Measurements from ENCODE around the gene RGS7. TPM values are rescaled to one million over a fixed set of nuclear protein-coding genes. Genes with fewer than 3 reads are reported as not detected.
A peak's percentile ranks its signal among the peaks of the same experiment; 100 is the strongest.

Gene RGS7
- total RNA-seq, 1 donor from 2014 or later: not detected

DNA sequence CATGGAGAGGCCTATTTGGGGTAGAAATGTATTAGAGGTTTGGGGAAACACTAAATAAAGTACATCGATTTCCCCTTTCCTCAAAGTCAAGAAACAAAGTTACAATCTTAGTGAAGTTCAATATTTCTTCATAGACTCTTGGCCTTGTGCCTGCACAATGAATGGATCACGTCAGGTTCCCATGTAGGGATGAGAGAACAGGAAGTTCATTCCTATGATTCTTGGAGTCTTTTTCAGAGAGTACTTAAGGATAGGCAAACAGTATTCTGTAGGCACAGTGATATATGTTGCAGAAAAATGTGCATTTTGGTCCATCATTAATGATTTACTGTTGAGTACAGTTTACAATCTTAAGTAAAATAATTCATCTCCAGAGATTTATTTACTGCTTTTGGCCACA is 275.5 kb downstream of the RGS7 start:
- DNase-seq (ENCODE audit: low spot score): no peak

DNA sequence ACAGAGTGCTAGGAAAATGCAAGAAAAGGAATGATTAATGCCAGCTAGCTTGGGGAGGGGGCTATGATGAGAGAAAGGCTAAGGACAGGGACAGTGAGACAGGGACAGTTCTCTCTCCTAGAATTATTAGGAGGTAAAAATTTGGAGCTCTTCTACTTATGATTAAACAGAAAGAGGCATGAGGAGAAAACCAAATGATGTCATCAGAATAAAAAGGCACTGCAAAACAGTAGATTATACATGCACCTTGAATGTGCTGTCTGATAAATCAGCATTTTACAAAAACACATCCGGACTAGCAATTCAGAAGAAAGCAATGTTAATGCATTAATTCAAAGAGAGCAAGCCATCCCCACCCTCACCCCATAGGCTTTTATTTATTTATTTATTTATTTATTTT is 277.5 kb downstream of the RGS7 start:
- no peak for DNase-seq (ENCODE audit: low spot score)

DNA sequence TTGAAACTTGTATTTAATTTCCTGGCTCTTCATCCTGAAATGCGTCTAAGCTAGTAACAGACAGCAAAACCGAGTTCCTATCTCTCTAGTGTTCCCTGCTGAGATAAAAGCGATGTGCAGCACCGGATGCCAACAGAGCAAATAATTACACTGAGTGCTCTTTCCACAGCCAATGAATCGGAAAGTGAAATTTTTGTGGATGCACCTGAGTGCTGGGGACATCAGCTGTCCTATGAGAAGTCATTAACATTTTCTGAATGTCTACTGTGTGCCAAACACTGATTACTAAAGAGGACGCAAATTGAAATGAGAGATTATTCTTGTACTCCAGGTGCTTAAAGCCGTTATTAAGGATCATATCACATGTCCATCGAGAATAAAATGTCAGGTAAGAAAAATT is 278.0 kb downstream of the RGS7 start:
- no peak for DNase-seq (ENCODE audit: low spot score)

DNA sequence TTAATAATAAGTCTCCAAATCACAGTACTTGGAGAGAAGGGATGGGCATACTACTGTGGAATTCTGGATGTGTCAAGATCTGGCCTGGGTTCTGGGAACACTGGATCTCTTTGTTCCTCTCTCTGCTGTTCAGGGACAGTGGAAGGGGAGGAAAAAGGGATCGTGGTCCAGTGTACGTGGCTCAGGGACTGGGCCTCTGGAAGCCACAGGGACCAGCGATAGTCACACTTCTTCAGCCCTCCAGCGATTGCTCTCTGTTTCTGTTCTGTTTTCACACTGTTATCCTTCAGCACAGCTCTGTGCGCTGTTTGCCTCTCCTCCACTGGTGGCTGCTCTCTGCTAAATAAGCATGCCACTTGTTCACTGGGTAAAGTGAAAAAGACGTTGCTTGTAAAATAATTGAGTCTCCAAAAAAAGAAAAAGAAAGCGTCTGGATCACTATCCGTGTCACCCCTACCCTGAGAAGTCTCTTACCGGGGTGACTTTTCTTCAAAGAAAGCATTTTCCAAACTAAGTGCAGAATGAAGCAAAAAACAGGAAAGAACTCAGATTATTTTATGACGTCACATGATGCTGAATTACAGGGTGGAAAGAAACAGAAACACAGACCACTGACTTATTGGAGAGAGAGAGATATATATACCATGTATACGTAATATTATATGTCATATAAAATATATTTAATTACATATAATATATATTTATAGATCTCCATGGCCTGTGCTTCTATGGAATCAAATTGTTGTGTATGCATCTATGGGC is 279.4 kb downstream of the RGS7 start:
- DNase-seq (ENCODE audit: low spot score): no peak

DNA sequence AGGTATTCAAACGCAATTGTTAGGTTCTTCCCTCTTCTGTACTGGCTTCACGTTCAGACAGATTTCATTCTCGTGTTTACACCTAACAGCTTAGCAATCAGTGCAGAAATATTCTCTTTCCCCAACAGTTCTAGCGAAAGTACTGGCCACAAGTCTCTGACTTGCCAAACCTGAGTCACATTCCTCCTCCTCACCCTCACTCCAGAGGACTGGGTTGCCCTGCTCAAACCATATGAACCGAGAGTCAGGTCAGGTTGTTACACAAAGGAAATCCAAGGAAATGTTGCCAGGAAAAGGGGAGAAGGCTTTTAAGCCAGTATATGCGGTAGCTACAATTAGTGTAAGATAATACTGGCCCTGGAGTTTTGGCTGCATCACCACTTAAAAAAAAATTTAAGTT is 282.5 kb downstream of the RGS7 start:
- DNase-seq (ENCODE audit: low spot score): no peak

DNA sequence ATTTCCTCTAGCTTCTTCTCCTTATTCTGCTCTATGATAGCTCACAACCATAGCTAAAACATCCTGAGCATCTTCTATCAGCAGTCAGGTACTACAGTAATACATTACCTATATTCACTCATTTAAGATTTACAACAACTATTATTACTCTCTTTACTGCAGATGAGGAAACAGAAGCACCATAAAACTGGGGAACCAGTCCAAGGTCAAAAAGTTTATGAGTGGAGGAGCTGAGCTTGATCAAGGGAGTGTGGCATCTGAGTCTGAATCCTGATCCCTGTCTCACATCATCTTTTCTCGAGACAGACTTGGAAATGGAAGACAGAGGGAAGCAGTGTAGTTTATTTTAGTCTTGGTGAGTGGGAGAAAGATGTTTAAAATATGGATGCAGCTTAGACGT is 288.6 kb downstream of the RGS7 start:
- no peak for DNase-seq (ENCODE audit: low spot score)

DNA sequence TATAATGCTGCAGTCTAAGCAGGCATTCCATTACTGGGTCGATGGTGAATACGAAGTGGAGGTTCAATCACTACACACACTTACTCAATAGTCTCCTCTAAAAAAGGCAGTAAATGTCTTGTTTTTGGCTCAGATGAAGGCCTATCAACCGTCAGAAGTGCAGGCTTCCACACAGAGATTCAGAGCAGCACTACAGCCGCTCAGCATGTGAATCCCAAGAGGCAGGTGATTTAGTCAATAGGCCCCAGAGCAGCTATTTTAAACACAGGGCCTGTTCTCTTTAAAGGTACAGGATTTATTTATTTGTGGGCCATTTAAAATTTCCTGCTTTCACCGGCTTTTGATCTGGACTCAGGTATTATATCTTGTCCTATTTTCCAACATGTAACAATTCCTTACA is 293.7 kb downstream of the RGS7 start:
- DNase-seq (ENCODE audit: low spot score): no peak

DNA sequence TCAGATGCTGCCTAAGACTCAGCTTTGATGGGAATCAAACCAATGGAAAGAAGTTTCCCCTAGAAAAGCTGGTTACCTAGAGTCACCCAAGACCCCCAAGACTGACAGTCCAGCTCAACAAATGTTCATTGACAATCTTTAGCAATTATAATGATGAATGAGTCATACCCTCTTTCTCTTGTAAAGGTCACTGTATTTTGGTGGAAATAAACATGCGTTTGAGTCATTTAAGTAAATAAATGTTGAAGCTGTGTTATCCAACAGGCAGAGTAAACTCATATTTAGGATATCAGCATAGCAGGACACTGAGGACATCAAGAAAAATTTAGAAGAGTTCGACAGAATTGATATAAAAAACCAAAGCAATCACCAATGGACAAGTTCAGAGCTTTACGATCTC is 295.9 kb downstream of the RGS7 start:
- DNase-seq (ENCODE audit: low spot score): no peak

DNA sequence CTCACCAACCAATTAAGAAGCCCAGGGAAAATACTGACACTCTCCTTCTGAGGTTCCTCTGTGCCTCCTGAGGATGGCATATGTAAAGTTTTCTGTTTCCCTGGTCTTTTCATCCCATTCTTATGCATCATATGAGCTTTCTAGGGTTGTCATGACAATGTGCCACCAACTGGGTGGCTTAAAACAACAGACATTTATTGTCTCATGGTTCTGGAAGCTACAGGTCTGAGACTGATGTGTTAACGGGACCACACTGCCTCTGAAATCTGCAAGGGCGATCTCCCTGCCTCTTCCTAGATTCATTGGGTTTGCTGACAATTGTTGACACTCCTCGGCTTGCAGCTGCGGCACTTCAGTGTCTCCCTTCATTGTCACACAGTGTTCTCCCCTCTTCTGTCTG is 308.4 kb downstream of the RGS7 start:
- DNase-seq (ENCODE audit: low spot score): no peak

DNA sequence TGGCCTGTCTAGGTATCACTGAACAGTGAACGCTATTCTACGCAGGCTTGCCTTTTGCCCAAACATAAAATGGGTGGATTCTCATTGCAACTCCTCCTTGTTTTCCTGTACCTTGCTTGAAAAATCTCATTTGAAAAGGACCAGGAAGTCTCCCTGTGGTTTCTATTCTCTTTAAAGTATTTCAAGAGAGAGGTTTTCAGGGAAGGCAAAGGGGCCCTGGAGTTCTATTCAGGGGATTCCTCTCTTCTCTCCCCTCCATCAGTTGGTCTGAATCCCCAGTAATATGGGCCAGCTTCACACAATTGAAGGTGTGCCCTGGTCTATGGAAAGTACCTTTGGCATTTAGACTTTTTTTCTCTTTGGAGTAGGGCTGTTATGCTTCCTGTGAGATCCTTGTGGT is 311.3 kb downstream of the RGS7 start:
- no peak for DNase-seq (ENCODE audit: low spot score)

DNA sequence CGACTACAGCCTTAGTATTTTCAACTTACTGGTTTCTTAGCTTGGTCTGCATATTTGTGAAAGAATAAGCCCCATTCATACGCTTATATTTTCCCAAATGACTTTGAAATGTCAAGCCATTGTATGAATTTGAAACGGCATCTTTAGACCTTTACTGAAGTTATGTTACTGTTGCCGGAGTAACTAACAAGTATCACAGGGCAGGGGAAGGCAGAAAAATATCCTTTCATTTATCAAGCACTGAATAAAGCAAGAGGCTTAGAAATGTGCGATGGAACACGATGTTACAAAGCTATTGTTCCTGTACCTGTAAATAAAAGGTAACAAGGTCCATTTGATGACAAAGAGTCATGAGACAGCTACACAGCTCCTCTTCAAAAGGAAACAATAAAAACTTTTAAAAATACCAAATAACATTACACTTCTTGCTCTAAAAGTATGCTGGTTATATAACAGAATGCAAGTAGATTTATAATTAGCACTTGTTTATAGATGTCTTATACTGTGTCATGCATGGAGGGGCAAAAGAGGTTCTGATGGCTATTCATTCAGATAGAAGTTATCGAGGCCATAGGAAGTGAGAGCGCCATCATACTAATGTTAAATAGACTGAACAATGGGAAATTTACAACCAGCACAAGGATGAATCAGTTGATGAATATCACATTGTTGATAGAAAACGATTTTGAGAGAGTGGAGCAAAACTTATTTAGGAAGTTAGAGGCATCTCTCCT is 322.6 kb downstream of the RGS7 start:
- DNase-seq (ENCODE audit: low spot score): no peak

DNA sequence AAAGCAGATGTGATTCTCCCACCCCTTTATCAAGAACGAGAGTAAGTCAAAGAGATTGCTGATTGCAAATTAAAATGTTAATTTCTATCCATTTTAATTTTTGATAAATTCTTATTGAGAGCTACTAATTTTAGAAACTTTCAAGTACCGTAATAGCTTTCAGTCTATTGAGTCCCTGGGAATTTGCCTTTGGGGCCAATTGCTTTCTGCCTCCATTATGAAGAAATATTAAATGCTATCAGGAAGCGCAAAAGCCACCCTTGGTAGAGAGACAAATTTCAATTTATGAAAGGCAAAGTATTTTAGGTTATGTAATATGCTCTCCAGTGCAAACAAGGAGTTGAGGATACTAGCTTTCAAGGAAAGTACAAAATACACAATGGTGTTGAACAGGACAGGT is 332.2 kb downstream of the RGS7 start:
- DNase-seq (ENCODE audit: low spot score): no peak

DNA sequence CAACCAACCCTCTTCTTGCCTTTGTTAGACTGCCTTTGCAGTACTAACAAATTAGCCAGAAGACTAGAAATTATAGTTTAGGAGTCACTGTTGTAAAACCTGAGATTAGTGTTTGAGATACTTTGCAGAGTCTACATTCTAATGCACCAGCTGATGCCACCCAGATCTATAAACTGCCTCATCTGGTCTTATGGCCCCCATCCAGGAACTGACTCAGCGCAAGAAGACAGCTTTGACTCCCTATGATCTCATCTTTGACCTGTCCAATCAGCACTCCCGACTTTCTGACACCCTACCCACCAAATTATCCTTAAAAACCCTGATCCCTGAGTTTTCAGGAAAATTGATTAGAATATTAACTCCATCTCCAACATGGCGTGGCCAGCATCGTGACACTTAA is 334.6 kb downstream of the RGS7 start:
- no peak for DNase-seq (ENCODE audit: low spot score)

DNA sequence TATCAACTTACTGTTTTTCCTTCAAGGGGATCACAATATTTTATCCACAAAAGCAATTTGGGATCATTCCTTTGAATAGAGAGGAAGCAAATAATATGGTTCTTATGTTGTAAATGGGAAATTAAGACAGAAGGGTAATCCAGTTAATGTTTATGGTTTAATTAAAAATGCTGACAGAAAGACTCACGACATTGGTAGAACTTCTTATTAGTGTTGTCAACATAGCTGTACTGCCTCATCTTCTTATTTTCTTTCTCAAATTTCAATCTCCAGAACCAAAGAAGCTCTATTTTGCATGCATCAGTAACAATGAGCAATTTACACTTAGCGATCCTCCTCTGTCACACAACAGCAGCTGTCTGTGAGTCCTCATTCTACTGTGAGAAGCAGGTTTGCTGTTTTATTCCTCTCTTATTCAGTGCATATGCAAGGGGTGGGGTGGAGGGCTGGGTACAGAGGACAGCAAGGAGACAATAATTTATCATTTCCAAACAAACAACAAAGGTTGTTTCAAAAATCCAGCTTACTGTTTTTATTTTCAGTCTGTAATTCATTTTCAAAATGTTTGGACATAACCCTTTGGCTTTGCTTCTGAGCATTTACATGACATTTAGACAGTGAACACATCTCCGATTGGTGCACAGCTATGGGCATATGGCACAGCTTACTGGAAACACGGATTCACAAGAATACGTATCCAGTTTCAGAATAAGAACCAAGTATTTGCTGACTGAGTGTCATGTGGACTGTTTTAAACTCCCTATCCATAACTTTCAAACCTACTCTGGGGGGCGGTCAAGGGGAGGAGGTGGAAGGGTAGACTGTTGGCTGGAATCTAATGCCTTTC is 335.9 kb downstream of the RGS7 start:
- DNase-seq (ENCODE audit: low spot score): no peak

DNA sequence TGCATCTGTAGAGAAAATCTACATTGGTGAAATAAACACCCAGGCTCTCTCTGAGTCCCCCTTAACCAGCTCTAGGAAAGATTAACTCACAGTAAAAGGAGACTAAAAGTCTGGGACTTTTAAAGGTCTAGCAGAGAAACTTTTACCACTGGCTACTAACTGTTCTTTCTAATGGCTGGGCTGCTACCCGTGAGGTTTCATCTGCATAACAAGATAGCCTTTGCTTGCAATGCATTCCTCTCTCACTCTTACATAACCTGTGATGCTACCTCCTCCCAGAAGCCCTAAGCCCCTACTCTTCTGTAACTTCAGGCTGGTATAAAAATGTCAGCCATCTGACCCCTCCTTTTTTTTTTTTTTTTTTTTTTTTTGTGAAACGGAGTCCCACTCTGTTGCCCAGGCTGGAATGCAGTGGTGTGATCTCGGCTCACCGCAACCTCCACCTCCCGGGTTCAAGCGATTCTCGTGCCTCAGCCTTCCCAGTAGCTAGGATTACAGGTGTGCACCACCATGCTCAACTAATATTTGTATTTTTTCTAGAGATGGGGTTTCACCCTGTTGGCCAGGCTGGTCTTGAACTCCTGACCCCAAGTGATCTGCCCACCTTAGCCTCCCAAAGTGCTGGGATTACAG is 344.2 kb downstream of the RGS7 start:
- DNase-seq (ENCODE audit: low spot score): no peak

DNA sequence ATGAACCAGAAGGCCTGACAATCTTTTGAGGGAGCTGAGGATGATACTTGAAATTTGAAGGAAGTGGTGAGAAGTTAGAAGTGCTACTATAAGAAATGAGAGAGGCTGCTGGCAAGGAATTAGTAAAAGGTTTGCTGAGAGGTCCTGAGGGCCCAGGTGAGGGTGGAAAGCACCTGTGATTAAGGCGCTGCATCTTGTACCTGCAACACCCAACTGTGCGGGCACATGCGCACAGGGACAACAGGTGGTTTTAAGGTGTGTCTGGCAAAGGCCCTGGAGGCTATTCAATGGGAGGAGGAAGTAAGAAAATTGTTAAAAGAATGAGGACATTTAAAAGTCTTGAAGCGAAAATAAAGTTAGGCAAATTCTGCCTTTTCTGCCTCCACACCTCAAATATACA is 349.3 kb downstream of the RGS7 start:
- DNase-seq (ENCODE audit: low spot score): no peak

DNA sequence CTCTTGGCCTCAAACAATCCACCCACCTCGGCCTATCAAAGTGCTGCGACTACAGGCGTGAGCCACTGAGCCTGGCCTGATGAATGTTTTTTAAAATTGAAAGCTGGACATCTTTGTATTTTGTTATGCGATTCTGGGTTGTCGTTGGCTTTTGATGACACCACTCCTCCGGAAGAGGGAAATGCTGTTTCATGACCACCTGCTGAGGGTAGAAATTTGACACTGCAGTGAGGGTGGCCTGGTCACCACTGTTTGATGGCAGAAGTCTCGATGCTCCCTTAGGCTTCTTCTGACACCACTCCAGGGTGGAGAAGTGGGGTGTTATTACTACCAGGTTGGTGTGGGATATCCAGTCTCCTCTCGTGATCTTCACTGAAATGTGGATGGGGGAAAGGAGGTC is 357.2 kb downstream of the RGS7 start:
- DNase-seq (ENCODE audit: low spot score): no peak

DNA sequence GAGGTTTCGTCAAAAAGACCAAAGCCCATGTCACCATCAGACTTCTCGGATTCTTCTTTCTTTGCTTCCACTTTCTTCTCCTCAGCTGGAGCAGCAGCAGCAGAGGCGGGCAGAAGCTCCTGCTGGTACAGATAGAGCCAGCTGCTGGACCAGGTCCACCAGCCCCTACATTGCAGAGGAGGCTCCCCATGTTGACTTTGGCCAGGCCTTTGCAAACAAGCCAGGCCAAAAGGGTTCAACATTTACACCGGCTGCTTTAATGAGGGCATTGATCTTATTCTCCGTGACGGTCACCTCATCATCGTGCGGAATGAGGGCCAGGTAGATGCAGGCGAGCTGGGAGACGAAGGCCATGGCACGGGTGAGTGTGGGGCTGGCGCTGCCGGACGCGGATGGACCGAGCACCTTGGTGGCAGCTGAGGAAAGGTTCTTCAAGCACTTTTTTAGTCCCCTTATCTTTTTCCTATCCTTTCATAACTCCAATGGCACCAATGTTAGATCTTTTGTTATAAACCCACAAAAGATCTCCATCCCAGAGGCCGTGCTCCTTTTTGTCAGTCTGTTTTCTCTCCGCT is 358.5 kb downstream of the RGS7 start:
- DNase-seq (ENCODE audit: low spot score): no peak

DNA sequence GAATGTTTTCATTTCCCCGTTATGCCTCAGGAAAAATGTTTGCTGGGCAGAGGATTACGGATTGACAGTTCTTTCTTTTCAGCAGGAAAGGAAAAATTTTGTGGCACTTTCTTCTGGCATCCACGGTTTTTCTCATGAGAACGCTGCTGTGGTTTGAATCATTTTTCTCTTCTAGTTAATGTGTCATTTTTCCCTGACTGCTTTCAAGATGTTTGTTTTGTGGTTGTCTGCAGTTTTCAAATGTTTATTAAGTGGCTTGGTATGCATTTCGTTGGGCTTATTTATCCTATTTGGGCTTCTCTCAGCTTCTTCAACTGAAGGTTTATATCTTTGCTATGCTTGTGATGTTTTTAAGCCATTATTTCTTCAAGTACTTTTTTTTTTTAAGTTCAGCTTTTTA is 359.0 kb downstream of the RGS7 start:
- DNase-seq (ENCODE audit: low spot score): peak; percentile 5

DNA sequence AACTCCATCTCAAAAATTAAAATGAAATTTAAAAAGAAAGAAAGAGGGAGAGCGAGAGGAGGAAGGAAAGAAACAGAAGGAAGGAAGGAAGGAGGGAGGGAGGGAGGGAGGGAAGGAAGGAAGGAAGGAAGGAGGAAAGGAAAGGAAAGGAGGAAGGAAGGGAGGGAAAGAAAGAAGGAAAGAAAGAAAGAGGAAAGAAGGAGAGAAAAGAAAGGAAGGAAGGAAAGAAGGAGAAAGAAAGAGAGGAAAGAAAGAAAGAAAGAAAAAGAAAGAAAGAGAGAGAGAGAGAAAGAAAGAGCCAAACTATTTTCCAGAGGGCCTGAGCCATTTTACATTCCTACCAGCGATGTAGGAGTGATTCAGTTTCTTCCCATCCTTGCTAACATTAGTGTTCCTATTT is 364.0 kb downstream of the RGS7 start:
- no peak for DNase-seq (ENCODE audit: low spot score)

DNA sequence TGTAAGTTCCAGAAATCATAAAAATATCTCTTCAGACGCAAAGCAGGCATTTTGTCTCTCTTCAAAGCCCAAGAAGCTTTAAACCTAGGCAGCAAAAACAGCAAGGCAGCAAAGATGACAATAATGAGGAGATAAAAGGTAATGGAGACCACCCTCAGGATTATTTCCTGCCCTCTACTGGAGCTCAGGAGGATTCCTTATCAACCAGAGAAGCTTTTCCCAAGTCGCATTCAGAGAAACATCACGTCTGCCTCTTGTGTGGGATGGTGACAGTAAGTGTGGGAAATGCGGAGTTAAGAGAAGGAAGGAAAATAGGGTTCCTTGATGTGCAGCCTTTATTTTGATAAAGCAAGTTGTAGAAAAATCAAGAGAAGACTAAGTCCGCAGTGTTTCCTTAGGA is 365.8 kb downstream of the RGS7 start:
- no peak for DNase-seq (ENCODE audit: low spot score)

DNA sequence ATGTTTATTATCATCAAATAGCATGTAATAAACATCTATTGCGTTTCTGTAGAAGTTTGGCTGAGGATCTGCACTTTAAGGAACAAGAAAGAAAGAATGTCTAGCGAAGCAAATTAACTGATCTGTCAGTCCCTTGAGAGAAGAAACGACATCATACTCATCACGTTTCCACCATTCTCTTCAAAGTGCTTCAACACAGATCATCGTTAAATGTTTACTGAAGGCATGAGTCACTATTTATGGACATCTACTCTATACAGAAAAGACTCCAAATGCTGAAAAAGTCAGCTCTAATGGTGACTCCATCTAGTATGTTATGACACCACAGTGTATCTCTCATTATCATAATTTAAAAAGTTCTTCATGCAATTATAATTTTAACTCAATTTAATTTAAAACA is 369.1 kb downstream of the RGS7 start:
- no peak for DNase-seq (ENCODE audit: low spot score)
